Keratinocyte (primary cell): ENCODE measurements around the gene PMIS2. TPM values are rescaled to one million over a fixed set of nuclear protein-coding genes. Genes with fewer than 3 reads are reported as not detected.

Source experiments
- DNase-seq: peaks from one replicate; pipeline ENCODE4 v3.0.0-alpha.2; 2011; ENCODE audit warnings: low read depth, missing footprints, low spot score
- FAIRE-seq: peaks from 2 replicates; lab custom pipeline; 2011; peaks lifted over from hg19 to GRCh38; lab: Jason Lieb, UNC
- H2AFZ ChIP-seq: 2 replicates; pipeline ENCODE4 v1.6.0; 2012; ENCODE audit warnings: low read length, control low read depth, inconsistent platforms; ENCODE audit not compliant: control insufficient read depth
- H3K27ac ChIP-seq: 2 replicates; pipeline ENCODE4 v1.5.1; 2011; ENCODE audit warnings: low read length; ENCODE audit not compliant: control insufficient read depth, insufficient read depth
- H3K27me3 ChIP-seq: 3 replicates; pipeline ENCODE4 v1.6.0; 2011; ENCODE audit warnings: low read length; ENCODE audit not compliant: control insufficient read depth, insufficient read depth; ENCODE audit errors: extremely low read depth
- H3K36me3 ChIP-seq, 2 experiments: 2 replicates in 1 of 2; 3 replicates in 1 of 2; pipeline ENCODE4 v1.5.1; 2011; ENCODE audit warnings: low read length in 2 of 2, mild to moderate bottlenecking in 1 of 2; ENCODE audit not compliant: control insufficient read depth in 2 of 2, insufficient read depth in 2 of 2; ENCODE audit errors: extremely low read depth in 1 of 2
- H3K4me1 ChIP-seq: 3 replicates; pipeline ENCODE4 v1.5.1; 2011; ENCODE audit warnings: low read length; ENCODE audit not compliant: control insufficient read depth, insufficient read depth; ENCODE audit errors: extremely low read depth
- H3K4me2 ChIP-seq: 3 replicates; pipeline ENCODE4 v1.6.0; 2011; ENCODE audit warnings: low read depth, low read length; ENCODE audit not compliant: control insufficient read depth, insufficient read depth; ENCODE audit errors: extremely low read depth
- H3K4me3 ChIP-seq, 3 experiments: fragments of 200-600 bp in 1 of 3; sonication (generic) in 1 of 3; 2 replicates in 2 of 3; 3 replicates in 1 of 3; pipeline ENCODE4 v1.5.1; 2011 to 2016; ENCODE audit warnings: low read length in 3 of 3, mild to moderate bottlenecking in 3 of 3, control low read depth in 2 of 3, inconsistent platforms in 1 of 3, low read depth in 1 of 3, mixed read lengths in 1 of 3, mixed run types in 1 of 3, moderate library complexity in 1 of 3; ENCODE audit not compliant: control insufficient read depth in 2 of 3, insufficient read depth in 2 of 3; ENCODE audit errors: extremely low read depth in 1 of 3
- H3K79me2 ChIP-seq: 2 replicates; pipeline ENCODE4 v1.6.0; 2012; ENCODE audit warnings: low read length; ENCODE audit not compliant: control insufficient read depth, insufficient read depth
- H3K9ac ChIP-seq: 3 replicates; pipeline ENCODE4 v1.6.0; 2011; ENCODE audit warnings: low read length; ENCODE audit not compliant: control insufficient read depth, insufficient read depth; ENCODE audit errors: extremely low read depth
- H3K9me1 ChIP-seq: 3 replicates; pipeline ENCODE4 v1.6.0; 2011; ENCODE audit warnings: low read length; ENCODE audit not compliant: control insufficient read depth, insufficient read depth; ENCODE audit errors: extremely low read depth
- H3K9me3 ChIP-seq: 2 replicates; pipeline ENCODE4 v1.5.1; 2012; ENCODE audit warnings: low read depth, low read length; ENCODE audit not compliant: control insufficient read depth
- H4K20me1 ChIP-seq: 3 replicates; pipeline ENCODE4 v1.6.0; 2011; ENCODE audit warnings: low read length; ENCODE audit not compliant: control insufficient read depth, insufficient read depth; ENCODE audit errors: extremely low read depth
- CTCF ChIP-seq, 3 experiments: IDR thresholded peaks in 1 of 3; conservative IDR thresholded peaks in 1 of 3; optimal IDR thresholded peaks in 1 of 3; 2 replicates in 2 of 3; 3 replicates in 1 of 3; pipeline versions ENCODE3 to v1.5.1; 2011; ENCODE audit warnings: low read length in 3 of 3, mild to moderate bottlenecking in 3 of 3, moderate library complexity in 2 of 3, control low read depth in 1 of 3, inconsistent platforms in 1 of 3; ENCODE audit not compliant: insufficient read depth in 2 of 3; ENCODE audit errors: extremely low read depth in 1 of 3
- EZH2 ChIP-seq: IDR thresholded peaks from one replicate; pipeline ENCODE4 v1.6.1; 2012; ENCODE audit warnings: inconsistent platforms, mild to moderate bottlenecking, low read length, moderate library complexity
- dilution Hi-C: fragments of 300-500 bp; cut with MboI; formaldehyde crosslinking; loops from one replicate; pipeline ENCODE4 v1.7.0; 2020; ENCODE audit warnings: low sequenced_read_pairs; ENCODE audit not compliant: extremely low pct_ligation_motif_present
- polyA plus RNA-seq, 5 experiments: library from polyadenylated mRNA; depleted of rRNA in 3 of 5; stranded (reverse) in 3 of 5; stranded (forward) in 1 of 5; unstranded in 1 of 5; fragments of >200 nt; gene quantifications; 1 replicate in 1 of 5; 2 replicates in 3 of 5; 3 replicates in 1 of 5; pipeline versions ENCODE4 v1.2.1 to v1.2.3, GENCODE V29; 2011 to 2012; ENCODE audit warnings: missing spikeins in 2 of 5, low read depth in 1 of 5, low replicate concordance in 1 of 5

PMIS2 gene
- polyA plus RNA-seq, 1 donor (not counting 4 experiments of a cell fraction or from before 2014, with no cell fraction given): not detected

- no peaks in the 10 kb centered on the region for H3K9me3 ChIP-seq
- peaks cover 6% of the 10 kb centered on the region for H3K4me1 ChIP-seq
- no peaks in the 10 kb centered on the region for H3K27me3 ChIP-seq
- no peak for DNase-seq
- no peak for TF ChIP-seq CTCF (optimal IDR thresholded peaks at IDR 0.05 in 1 of 3, IDR thresholded peaks at IDR 0.05 in 1 of 3, conservative IDR thresholded peaks at IDR 0.05 in 1 of 3; ENCODE audit: extremely low read depth in 1 of 3, insufficient read depth in 2 of 3, low read length in 3 of 3)
- no peak for TF ChIP-seq EZH2
- peaks cover 35 to 38% of the 10 kb centered on the region in 2 experiments for H3K36me3 ChIP-seq
- H3K9ac ChIP-seq: no peak overlapping the region
- no peak overlapping the region for H3K27ac ChIP-seq
- FAIRE-seq: no peak
- H3K4me3 ChIP-seq: no peak overlapping the region
- dilution Hi-C loops: no loop called here
- H3K9me1 ChIP-seq: no peaks in the 10 kb centered on the region
- no peak overlapping the region for H3K4me2 ChIP-seq
- H4K20me1 ChIP-seq: no peaks in the 10 kb centered on the region
- H3K79me2 ChIP-seq: peaks cover 17% of the 10 kb centered on the region
- no peak overlapping the region for H2AFZ ChIP-seq
Observed at GRCh38 chr19:35633727-35634440, 47.9 kb downstream of the PMIS2 start.

- H3K27ac ChIP-seq: no peak overlapping the region
- no peak overlapping the region for H3K4me2 ChIP-seq
- no peaks in the 10 kb centered on the region for H3K4me1 ChIP-seq
- H3K27me3 ChIP-seq: no peaks in the 10 kb centered on the region
- H3K9me1 ChIP-seq: no peaks in the 10 kb centered on the region
- no peaks in the 10 kb centered on the region for H4K20me1 ChIP-seq
- no peak overlapping the region for H3K4me3 ChIP-seq
- TF ChIP-seq CTCF (optimal IDR thresholded peaks at IDR 0.05 in 1 of 3, IDR thresholded peaks at IDR 0.05 in 1 of 3, conservative IDR thresholded peaks at IDR 0.05 in 1 of 3; ENCODE audit: extremely low read depth in 1 of 3, insufficient read depth in 2 of 3, low read length in 3 of 3) (no peak), EZH2 (no peak)
- H3K9ac ChIP-seq: no peak overlapping the region
- dilution Hi-C loops: no loop called here
- DNase-seq (no peak), FAIRE-seq (no peak)
- H3K79me2 ChIP-seq: no peaks in the 10 kb centered on the region
- H3K36me3 ChIP-seq: peaks cover 26 to 29% of the 10 kb centered on the region in 2 experiments
- H3K9me3 ChIP-seq: no peaks in the 10 kb centered on the region
- H2AFZ ChIP-seq: no peak overlapping the region
Observed at GRCh38 chr19:35636651-35637050, 50.7 kb downstream of the PMIS2 start.

Other genes starting within 250 kb of the PMIS2 start
- not detected in 3 replicates for gene FFAR1, start 238.3 kb upstream of the PMIS2 start, polyA plus RNA-seq
- gene FFAR3, start 227.7 kb upstream of the PMIS2 start, polyA plus RNA-seq: not detected in 3 replicates
- not detected in 3 replicates for gene GPR42, start 215.1 kb upstream of the PMIS2 start, polyA plus RNA-seq
- not detected in 3 replicates for gene FFAR2, start 137.9 kb upstream of the PMIS2 start, polyA plus RNA-seq
- 53.5 to 188 TPM (median 85.4 TPM) in 3 replicates for gene KRTDAP, start 95.7 kb upstream of the PMIS2 start, polyA plus RNA-seq
- 235 to 251 TPM (median 238 TPM) in 3 replicates for gene DMKN, start 72.5 kb upstream of the PMIS2 start, polyA plus RNA-seq
- gene SBSN, start 57.9 kb upstream of the PMIS2 start, polyA plus RNA-seq: 28.8 to 59.0 TPM (median 49.0 TPM) in 3 replicates
- gene GAPDHS, start 52.7 kb upstream of the PMIS2 start, polyA plus RNA-seq: 0.08 TPM in 1 of 3 replicates, not detected in the others
- gene TMEM147, start 40.5 kb upstream of the PMIS2 start, polyA plus RNA-seq: 130 to 206 TPM (median 134 TPM) in 3 replicates
- gene ATP4A, start 22.5 kb upstream of the PMIS2 start, polyA plus RNA-seq: not detected in 3 replicates
- gene HAUS5, start 26.6 kb downstream of the PMIS2 start, polyA plus RNA-seq: 3.1 to 3.7 TPM (median 3.5 TPM) in 3 replicates
- gene RBM42, start 42.9 kb downstream of the PMIS2 start, polyA plus RNA-seq: 29.8 to 40.8 TPM (median 30.4 TPM) in 3 replicates
- gene ETV2, start 55.6 kb downstream of the PMIS2 start, polyA plus RNA-seq: 0.14 to 0.99 TPM (median 0.43 TPM) in 3 replicates
- gene COX6B1, start 62.1 kb downstream of the PMIS2 start, polyA plus RNA-seq: 509 to 705 TPM (median 560 TPM) in 3 replicates
- 0.05 to 0.15 TPM (median 0.09 TPM) in 3 replicates for gene UPK1A, start 80.3 kb downstream of the PMIS2 start, polyA plus RNA-seq
- not detected in 3 replicates for gene ZBTB32, start 118.4 kb downstream of the PMIS2 start, polyA plus RNA-seq
- 7.7 to 16.7 TPM (median 8.8 TPM) in 3 replicates for gene KMT2B, start 131.8 kb downstream of the PMIS2 start, polyA plus RNA-seq
- 0.27 to 1.2 TPM (median 0.34 TPM) in 3 replicates for gene IGFLR1, start 156.3 kb downstream of the PMIS2 start, polyA plus RNA-seq
- 8.9 to 14.7 TPM (median 11.4 TPM) in 3 replicates for gene U2AF1L4, start 159.2 kb downstream of the PMIS2 start, polyA plus RNA-seq
- gene PSENEN, start 159.5 kb downstream of the PMIS2 start, polyA plus RNA-seq: 36.2 to 53.8 TPM (median 49.7 TPM) in 3 replicates
- gene LIN37, start 162.4 kb downstream of the PMIS2 start, polyA plus RNA-seq: 6.7 to 11.8 TPM (median 9.2 TPM) in 3 replicates
- gene HSPB6, start 170.9 kb downstream of the PMIS2 start, polyA plus RNA-seq: not detected in 3 replicates
- gene PROSER3, start 172.0 kb downstream of the PMIS2 start, polyA plus RNA-seq: 5.3 to 15.5 TPM (median 5.5 TPM) in 3 replicates
- gene ARHGAP33, start 189.4 kb downstream of the PMIS2 start, polyA plus RNA-seq: 0.23 to 0.93 TPM (median 0.49 TPM) in 3 replicates
- gene PRODH2, start 226.7 kb downstream of the PMIS2 start, polyA plus RNA-seq: not detected in 3 replicates